Subcutaneous adipose tissue (tissue), 4 donors: ENCODE results near the gene NRXN3. TPM values are rescaled to one million over a fixed set of nuclear protein-coding genes. Genes with fewer than 3 reads are reported as not detected.

Source experiments
- CTCF ChIP-seq: fragments of 450-650 bp; IDR thresholded peaks from one replicate; pipeline ENCODE4 v1.5.1; 2016; ENCODE audit warnings: low read depth, mild to moderate bottlenecking, control low read depth, antibody characterized with exemption, moderate library complexity
- total RNA-seq, 4 donors: library from RNA; depleted of rRNA; stranded (reverse); fragments of >200 nt; gene quantifications; one replicate each; pipeline ENCODE4 v1.1.0, GENCODE V29; 2016

The NRXN3 gene
- total RNA-seq, 4 donors from 2014 or later, result 0.57 to 2.4 (median 1.1) TPM; not detected in 1

GRCh38 chr14:79271122-79271521 lies 1100.9 kb downstream of the NRXN3 start:
- no peak for TF ChIP-seq CTCF

- TF ChIP-seq CTCF, result no peak
These were observed 1104.6 kb downstream of the NRXN3 start for GRCh38 chr14:79274641-79275291.

GRCh38 chr14:79275292-79275655 lies 1105.1 kb downstream of the NRXN3 start:
- TF ChIP-seq CTCF, result no peak

GRCh38 chr14:79278286-79278797 lies 1108.2 kb downstream of the NRXN3 start:
- TF ChIP-seq CTCF, result no peak

- TF ChIP-seq CTCF, result no peak
These were observed 1108.8 kb downstream of the NRXN3 start for GRCh38 chr14:79278798-79279644.

GRCh38 chr14:79279645-79280597 lies 1109.7 kb downstream of the NRXN3 start:
- no peak for TF ChIP-seq CTCF
